NCI-H1048 (cell line): ENCODE data around the gene COX11.

Source experiments
- DNase-seq: peaks from one replicate; lab custom pipeline; 2025; lab: John Stamatoyannopoulos, UW

COX11 gene

GRCh38 chr17:54967621-54968261, 713 bp downstream of the COX11 start:
- no peak for DNase-seq

- no peak for DNase-seq
Observed at GRCh38 chr17:54956791-54957190, 11.7 kb downstream of the COX11 start.

GRCh38 chr17:54951286-54951685, 17.2 kb downstream of the COX11 start:
- DNase-seq = no peak

GRCh38 chr17:54950116-54950515, 18.3 kb downstream of the COX11 start:
- DNase-seq = no peak

- no peak for DNase-seq
Observed at GRCh38 chr17:54948380-54948779, 20.1 kb downstream of the COX11 start.

- no peak for DNase-seq
Observed at GRCh38 chr17:54947396-54947795, 21.1 kb downstream of the COX11 start.

GRCh38 chr17:54945671-54946070, 22.8 kb downstream of the COX11 start:
- DNase-seq = no peak

- DNase-seq = no peak
Observed at GRCh38 chr17:54945231-54945630, 23.2 kb downstream of the COX11 start.

- no peak for DNase-seq
Observed at GRCh38 chr17:54944796-54945195, 23.7 kb downstream of the COX11 start.

GRCh38 chr17:54941285-54941684, 27.2 kb downstream of the COX11 start:
- DNase-seq = no peak

GRCh38 chr17:54937426-54937825, 31.0 kb downstream of the COX11 start:
- no peak for DNase-seq

- DNase-seq = no peak
Observed at GRCh38 chr17:54937018-54937417, 31.4 kb downstream of the COX11 start.

GRCh38 chr17:54935471-54935870, 33.0 kb downstream of the COX11 start:
- DNase-seq = no peak

- no peak for DNase-seq
Observed at GRCh38 chr17:54933921-54934320, 34.5 kb downstream of the COX11 start.

- DNase-seq = no peak
Observed at GRCh38 chr17:54932711-54933110, 35.7 kb downstream of the COX11 start.

GRCh38 chr17:54927525-54927924, 40.9 kb downstream of the COX11 start:
- no peak for DNase-seq

GRCh38 chr17:54924405-54924804, 44.0 kb downstream of the COX11 start:
- no peak for DNase-seq

GRCh38 chr17:54920819-54921218, 47.6 kb downstream of the COX11 start:
- no peak for DNase-seq

- no peak for DNase-seq
Observed at GRCh38 chr17:54919425-54919824, 49.0 kb downstream of the COX11 start.

- no peak for DNase-seq
Observed at GRCh38 chr17:54916721-54917120, 51.7 kb downstream of the COX11 start.
